HL-60/S4 treated with retinoic acid at 250 ng/mL for 4 days and 3 days (cell line): ENCODE results near the gene RGR.
"Not testable (repeated sequence)": the region's sequence is repeated elsewhere in the genome, so short reads cannot be mapped to it uniquely, and the experiment has no call there.

Experiments
- in situ Hi-C: fragments of 300-500 bp; cut with MboI; formaldehyde crosslinking; loops from 2 replicates; pipeline ENCODE4 v1.7.0; 2022; ENCODE audit warnings: low sequenced_read_pairs

The RGR gene

DNA sequence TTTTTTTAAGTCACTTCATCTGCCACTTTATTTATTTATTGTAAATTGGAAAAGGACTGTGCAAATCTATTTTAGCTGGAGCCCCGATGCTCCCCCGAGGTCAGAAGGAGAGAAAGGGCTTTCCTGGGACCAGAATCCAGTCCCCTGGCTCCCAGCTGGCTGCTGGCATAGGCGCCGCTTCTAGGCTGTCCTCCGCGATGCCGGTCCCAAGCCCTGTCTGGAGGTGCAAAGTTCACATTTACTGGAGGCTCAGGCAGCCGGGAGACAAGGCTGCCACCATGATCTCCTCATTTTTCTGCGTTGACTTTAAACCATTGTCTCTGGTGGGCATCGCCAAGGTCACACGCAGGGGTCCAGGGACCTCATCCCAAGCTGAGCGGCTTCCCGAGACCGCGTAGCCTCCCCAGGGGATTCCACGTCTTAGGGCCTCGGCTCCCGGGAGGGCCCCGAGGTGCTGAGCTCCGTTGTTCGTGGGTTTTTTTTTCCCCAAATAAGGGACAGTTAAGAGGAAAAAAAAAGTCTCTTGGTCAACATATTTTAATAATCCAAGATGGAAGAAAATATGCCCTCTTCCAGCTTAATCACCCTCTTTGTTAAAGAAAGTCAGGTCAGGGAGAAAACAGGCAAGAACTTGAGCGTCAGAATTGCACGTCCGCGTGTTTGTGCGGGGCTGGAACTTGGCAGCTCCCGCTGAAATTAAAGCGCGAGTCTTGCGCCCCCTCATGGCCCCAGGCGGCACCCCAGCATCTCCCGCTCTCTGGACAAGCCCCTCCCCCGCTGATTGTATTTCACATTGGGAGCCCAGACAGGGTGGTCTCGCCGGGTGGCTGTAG is 11.9 kb downstream of the RGR start:
- in situ Hi-C loops, result no loop called here

DNA sequence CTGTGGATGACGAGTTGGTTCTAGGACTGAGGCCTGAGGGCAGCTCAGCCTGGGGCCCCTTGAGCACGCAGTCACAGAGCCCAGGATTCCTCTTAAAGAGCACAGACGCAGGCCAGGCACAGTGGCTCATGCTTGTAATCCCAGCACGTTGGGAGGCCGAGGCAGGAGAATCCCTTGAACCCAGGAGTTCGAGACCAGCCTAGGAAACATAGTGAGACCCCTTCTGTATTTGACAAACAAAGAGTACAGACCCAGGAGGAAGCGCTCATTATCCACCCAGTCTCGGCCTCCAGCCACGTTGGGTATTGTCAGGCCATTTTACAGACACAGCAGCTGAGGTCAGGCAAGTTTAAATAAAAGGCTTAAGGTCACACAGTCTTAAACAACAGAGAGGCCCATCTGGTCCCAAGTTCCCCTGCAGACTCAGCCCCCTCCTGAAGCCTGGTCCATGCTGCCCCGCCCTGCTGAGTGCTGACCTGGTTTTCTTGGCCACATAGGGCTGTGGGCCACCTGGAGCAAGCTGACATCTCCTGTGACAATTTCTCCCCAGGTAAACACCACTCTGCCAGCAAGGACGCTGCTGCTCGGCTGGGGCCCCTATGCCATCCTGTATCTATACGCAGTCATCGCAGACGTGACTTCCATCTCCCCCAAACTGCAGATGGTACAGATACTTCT is 12.6 kb downstream of the RGR start:
- in situ Hi-C loops, result no loop called here

DNA sequence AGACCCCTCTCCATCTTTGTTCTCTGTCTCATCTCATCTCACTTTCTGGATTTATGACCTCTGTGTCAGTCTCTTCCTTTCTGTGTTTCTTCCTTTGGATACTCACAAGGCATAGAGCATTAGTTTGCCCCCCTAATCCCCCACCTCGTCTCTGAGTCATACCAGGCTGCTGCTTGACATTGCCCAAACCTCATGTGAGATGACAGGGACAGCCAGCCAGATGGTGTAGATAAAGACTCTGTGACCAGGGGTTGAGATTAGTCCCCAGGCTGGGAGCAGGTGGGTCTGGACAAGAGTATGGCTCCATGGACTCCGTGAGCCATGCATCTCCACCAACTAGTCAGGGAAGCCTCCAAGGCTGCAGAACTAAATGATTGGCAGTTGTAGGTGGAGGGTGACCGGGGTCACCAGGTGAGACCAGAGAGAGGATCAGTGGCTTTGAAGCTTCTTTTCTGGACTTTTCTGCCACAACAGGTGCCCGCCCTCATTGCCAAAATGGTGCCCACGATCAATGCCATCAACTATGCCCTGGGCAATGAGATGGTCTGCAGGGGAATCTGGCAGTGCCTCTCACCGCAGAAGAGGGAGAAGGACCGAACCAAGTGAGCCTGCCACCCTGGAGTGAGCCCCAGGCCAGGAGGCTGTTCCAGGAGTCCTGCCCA is 13.3 kb downstream of the RGR start:
- in situ Hi-C loops, result no loop called here

DNA sequence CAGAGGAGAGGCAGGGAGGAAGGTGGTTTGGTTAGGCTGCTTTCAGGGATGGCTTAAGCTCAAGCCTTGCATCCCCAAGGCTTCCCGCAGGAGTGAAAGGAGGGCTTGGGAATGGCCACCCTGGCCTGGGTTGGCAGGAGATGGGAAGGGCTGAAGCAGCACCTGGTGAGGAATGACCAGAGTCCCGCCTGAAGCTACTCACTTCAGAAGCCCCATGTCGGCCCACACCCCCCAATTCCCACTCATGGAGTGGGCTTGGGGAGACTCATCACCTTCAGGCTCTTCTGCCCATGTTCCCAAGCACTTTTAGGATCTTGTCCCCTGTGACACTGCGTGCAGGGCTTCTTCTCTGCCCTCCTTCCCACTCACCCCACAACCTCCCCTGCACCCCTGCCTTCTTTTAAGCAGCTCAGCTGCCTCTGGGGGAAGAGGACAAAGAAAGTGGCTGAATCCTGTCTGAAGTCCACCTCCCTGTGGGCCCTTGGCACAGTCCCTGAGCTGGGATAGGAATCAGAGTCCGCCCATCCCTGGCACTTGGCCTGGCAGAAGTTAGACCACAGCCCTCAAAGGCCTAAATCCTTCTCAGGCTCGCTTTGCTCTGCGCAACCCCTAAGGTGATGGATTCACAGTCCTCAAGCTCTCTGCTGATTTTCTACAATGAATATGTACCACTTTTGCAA is 16.5 kb downstream of the RGR start:
- in situ Hi-C loops, result loop anchor here (10.0 kb wide), 1 partner anchor 273 kb away; no protein-coding TSS in a partner anchor

DNA sequence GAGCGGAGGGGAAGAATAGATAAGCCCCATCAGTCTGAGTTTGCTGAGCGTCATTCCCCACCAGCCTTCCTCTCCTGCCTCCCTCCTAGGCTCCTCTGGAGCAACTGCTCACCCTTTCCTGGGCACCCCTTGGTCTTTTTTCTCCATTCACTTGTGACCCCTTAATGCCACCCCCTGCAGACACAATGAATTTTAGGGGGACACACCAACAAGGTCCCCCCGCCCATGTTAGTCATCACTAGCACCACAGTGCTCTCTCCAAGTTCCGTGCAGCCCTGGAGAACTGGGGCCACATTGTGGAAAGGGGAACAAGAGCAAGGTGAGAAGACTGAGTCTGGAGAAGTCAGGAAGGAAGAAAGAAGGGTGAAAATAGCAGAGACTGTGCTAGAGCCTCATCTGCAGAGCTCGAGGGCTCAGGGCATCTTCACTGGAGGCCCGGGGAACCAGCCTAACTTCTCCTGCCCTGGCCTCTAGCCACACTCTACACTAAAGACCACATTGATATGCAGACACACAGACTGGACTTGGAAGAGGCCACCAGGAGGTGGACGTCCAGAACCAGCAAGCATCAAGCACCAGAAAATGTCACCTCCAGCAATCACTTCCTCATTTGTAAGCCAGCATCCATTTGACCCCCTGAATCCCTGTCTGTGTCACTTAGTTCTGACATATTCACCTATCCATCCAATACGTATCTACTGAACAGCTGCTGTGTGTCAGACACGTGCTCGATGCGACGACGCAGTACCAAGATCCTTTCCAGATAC is 17.5 kb downstream of the RGR start:
- in situ Hi-C loops, result loop anchor here (10.0 kb wide), 1 partner anchor 272 kb away; no protein-coding TSS in a partner anchor

DNA sequence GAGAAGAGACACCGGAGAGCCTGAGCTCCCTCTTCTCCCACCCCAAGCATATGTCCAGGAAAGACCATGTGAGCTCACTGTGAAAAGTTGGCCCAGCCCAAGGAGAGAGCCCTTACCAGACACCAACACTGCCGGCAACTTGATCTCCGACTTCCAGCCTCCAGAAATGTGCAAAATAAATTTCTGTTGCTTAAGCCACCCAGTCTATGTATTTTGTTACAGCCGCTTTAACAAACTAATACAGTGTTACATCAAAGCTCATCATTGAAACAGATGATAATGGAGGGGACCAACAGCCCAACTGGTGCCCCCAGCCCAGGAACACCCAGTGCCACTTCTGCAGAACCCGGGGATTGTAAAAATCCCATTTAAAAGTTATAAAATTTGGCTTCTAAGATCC is 18.9 kb downstream of the RGR start:
- in situ Hi-C loops, result loop anchor here (10.0 kb wide), 1 partner anchor 271 kb away; no protein-coding TSS in a partner anchor

DNA sequence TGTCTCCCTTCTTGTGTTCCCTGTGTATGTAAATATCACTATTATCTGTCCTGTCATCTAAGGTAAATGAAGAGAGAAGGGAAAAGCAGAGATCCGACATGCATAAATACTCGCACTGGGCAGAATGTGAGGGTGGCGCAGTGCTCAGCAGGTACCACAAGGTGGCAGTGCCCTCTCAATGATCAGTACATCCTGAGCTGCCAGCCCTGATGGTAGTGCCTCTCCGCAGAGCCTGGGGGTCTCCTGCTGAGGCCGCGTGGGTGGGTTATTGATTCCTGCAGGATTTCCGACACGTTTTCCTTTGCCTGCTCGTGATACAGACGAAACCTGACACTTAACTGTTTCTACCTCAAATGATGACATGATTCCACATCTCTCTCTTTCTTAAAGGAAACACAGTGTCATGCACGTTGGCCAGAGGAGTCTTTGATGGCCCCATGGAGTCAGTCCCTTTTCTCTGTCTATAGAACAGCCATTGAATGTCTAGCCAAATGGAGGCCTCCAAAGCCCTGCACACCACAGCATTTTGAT is 19.8 kb downstream of the RGR start:
- in situ Hi-C loops, result loop anchor here (10.0 kb wide), 1 partner anchor 270 kb away; no protein-coding TSS in a partner anchor

DNA sequence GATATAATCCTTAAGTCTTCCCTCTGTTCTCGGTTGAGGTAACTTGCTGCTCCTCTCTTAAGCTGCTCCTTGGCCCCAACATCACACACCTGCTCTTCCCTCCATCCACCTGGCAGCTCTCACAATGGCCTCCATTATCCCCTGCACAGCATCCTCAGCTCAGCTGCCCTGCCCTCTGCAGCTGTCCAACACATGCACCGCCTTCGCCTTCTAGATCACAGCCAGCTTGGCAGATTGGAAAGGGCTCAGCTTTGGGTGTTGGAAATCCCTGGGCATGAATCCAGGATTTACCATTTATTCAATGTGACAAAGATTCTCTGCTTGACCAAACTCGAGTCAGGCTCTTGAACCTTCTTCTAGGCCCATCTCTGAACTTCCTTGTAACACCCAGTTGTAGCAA is 20.6 kb downstream of the RGR start:
- in situ Hi-C loops, result loop anchor here (10.0 kb wide), 1 partner anchor 269 kb away; no protein-coding TSS in a partner anchor

DNA sequence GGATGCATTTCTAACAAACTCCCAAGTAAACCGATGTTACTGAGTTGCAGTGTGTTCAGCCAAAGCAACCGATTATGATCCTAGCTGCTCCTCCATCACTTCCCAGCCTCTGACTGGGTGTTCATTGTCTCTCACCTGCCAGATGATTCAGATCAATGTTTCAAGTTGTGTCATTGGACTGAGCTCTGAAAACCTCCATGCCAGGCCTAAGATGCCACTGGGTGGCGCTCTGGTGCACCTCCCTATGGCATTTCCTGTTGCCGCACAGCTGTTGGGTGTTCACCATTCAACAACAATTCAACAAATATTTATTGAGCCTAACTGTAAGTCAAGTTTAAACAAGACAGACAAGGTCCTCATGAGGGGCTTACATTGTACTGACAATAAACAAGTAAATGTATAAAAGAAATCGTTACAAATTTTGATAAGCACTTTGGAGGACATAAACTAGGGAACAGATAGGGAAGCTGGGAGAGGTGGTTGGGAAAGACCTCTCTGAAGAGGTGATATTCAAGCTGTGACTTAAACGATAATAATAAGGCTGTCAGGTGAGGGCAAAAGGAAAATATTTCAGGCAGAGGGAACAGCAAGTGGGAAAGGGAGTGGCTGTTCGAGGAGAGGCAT is 22.8 kb downstream of the RGR start:
- in situ Hi-C loops, result loop anchor here (10.0 kb wide), 1 partner anchor 267 kb away; no protein-coding TSS in a partner anchor

DNA sequence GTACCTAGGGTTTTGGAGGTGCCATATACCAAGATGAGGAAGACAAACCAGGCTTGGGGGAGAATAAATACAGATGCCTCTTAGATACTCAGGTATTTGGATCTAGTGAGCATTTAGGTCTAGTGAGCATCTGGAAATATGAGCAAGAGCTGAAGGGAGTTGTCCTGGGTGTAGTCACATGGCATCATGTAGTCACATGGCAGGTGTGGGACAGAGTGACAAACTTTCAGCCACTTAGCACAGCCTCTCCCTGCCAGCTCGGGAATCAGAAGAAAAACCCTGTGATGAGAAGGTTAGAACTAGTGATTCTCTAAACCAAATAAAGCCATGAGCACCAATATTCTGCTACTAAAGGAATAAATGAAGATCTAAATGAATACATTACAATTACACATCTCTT is 24.3 kb downstream of the RGR start:
- in situ Hi-C loops, result loop anchor here (10.0 kb wide), 1 partner anchor 266 kb away; no protein-coding TSS in a partner anchor

DNA sequence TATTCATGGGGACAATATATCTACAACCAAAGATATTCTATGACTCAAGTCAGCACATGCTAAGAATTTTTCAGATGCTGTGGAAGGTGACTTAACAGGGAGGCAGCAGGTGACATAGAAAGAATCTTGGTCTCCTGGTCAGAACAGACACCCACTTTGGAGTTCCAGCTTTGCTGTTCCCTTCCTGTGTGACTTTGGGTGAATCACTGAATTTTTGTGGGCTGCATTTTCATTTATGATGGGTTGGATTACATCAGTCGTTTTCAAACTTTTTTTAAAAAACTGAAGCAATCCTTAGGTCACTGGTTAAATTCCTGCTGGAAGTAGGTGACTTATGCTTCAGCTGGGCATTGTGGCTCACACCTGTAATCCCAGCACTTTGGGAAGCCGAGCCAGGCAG is 24.9 kb downstream of the RGR start:
- in situ Hi-C loops, result loop anchor here (10.0 kb wide), 1 partner anchor 265 kb away; no protein-coding TSS in a partner anchor

DNA sequence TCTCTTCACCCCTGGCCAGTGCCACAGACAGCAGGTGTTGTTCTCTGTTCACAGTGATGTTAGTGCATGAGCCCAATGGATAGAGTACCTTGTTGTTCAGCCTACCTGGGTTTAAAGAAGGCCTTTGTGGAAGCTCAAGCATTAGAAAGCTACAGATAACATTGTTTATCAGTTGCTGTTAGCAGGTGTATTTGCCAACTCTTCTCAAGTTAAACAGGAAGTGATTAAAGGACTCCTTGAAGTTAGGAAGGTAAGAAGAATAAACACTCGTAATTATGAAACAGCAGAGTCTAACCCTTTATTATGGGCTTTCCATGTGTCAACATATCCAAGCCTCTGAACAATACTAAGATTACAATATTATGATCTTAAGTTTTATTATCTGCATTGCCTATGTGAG is 25.9 kb downstream of the RGR start:
- in situ Hi-C loops, result no loop called here

DNA sequence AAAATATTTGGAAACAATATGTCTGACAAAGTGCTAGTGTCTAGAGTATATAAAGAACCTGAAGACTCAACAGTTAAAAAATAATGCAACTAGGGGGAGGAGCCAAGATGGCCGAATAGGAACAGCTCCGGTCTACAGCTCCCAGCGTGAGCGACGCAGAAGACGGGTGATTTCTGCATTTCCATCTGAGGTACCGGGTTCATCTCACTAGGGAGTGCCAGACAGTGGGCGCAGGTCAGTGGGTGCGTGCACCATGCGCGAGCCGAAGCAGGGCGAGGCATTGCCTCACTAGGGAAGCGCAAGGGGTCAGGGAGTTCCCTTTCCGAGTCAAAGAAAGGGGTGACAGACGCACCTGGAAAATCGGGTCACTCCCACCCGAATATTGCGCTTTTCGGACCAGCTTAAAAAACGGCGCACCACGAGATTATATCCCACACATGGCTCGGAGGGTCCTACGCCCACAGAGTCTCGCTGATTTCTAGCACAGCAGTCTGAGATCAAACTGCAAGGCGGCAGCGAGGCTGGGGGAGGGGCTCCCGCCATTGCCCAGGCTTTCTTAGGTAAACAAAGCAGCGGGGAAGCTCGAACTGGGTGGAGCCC is 35.1 kb downstream of the RGR start:
- in situ Hi-C loops, result not testable (repeated sequence)

DNA sequence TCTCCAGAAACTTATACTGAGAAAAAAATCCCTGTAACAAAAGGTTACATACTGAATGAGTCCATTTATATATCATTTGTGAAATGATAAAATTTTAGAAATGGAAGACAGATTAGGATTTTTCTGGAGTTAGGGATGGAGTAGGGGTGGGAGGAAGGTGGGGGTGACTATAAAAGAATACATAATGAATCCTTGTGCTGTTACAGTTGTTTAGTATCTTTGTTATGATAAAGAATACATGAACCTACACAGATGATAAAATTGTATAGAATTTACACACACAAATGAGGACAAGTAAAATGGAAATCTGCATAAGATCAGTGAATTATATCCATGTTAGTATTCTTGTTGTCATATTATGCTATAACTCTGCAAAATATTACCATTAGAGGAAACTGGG is 41.8 kb downstream of the RGR start:
- in situ Hi-C loops, result no loop called here

DNA sequence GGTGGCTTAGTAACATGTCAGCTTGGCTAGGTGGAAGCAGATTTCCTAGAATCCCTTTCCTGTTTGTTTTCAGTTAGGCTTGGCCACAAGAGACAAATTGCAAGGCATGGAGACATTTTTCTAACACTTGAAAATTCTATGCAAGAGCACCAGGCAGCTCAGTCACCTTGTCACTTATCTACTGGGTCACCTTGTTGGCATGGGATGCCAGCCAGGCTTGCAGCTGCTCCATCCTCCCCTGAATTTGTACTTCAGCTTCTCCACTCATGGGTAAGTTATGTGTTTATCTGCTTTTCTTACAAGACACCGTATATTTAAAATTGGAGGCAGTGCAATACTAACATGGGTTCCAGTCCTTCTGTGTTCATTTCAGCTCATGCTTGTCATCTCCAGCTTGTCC is 43.3 kb downstream of the RGR start:
- in situ Hi-C loops, result no loop called here

DNA sequence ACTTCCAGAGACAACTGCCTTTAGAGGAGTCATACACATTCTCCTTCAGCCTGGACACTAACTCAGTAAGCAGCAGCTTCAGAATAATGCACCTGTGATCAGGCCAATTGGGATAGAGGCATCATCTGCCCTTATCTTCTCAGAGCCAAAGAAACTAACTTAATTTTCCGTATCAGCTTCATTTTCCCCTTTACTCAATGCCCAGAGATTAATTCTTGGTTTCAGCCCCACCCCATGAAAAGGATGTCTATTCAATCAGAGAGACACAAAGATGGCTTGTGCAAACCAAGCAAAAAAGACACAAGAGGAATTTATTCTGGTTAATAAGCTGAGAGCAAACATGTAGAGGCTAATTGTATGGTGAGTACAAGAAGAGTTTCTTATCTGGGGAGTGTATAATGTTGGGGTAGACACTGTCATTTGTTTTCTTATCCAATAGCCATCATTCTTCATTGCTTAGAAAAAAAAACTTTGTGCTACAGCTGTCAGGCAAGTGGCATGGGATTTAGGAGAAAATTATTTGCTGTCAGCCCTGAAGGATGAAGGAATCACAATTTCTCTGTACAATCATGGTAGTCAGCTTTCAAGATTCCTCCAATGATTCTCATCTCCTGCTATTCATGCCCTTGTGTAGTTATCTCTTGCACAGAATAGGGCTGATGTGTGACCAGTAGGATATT is 44.8 kb downstream of the RGR start:
- in situ Hi-C loops, result no loop called here

DNA sequence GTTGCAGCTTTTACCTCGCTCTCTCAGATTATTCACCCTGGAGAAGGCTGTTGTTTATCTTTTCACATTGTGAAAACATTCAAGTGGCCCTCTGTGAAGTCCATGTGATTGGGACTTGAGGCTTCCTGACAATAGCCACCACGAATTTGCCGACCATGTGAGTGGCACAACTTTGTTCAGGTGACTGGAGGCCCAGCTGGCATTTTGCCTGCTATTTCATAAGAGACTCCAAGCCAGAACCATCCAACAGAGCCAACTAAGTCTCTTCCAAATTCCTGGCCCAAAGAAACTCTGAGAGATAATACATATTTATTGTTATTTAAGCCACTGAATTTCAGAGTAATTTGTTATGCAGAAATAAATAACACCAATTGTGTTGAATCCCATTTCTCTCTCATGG is 45.4 kb downstream of the RGR start:
- in situ Hi-C loops, result no loop called here

DNA sequence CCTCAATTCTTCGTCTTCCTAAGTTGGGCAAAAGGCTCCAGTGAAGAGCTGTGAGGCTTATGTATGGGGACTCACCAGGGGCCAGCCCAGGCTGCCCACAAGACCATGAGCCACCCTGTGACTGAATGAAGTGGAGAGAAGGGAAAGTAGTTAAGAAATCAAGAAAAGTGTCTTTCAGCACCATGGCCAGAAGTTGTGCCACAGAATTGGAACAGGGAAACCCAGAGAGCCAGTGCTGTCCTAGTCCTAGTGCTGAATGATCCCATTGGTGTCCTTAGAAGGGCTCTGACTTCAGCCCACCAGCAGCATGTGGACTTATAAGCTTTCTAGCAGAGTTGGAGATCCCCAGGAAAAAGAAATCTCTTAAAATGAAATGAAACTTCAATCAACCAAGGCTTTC is 46.5 kb downstream of the RGR start:
- in situ Hi-C loops, result no loop called here
